DND-41 (cell line): ENCODE data around the gene VGLL1.

ENCODE experiments used
- ATAC-seq: fragments of 200-7000 bp; cut with Tn5 transposase; 3 replicates; pipeline ENCODE4 v1.9.1; 2021; ENCODE audit warnings: low read depth; ENCODE audit not compliant: insufficient read depth
- DNase-seq: peaks from one replicate; pipeline ENCODE4 v3.0.0-alpha.2; 2020
- H2AFZ ChIP-seq: 2 replicates; pipeline ENCODE4 v1.6.0; 2012; ENCODE audit warnings: low read depth, low read length
- H3K27ac ChIP-seq: 2 replicates; pipeline ENCODE4 v1.5.1; 2012; ENCODE audit warnings: low read length, inconsistent platforms
- H3K27me3 ChIP-seq: fragments of 200-600 bp; sonication (generic); 2 replicates; pipeline ENCODE4 v1.6.0; 2012; ENCODE audit warnings: low read length, mild to moderate bottlenecking, inconsistent platforms; ENCODE audit not compliant: insufficient read depth, poor library complexity
- H3K36me3 ChIP-seq: 2 replicates; pipeline ENCODE4 v1.5.1; 2012; ENCODE audit warnings: low read length, inconsistent platforms; ENCODE audit not compliant: insufficient read depth
- H3K4me1 ChIP-seq: 2 replicates; pipeline ENCODE4 v1.5.1; 2012; ENCODE audit warnings: mild to moderate bottlenecking, low read length; ENCODE audit not compliant: insufficient read depth
- H3K4me2 ChIP-seq: 2 replicates; pipeline ENCODE4 v1.6.0; 2012; ENCODE audit warnings: mild to moderate bottlenecking, moderate library complexity, low read length, inconsistent platforms; ENCODE audit not compliant: insufficient read depth
- H3K4me3 ChIP-seq, 2 experiments: fragments of 200-600 bp in 1 of 2; shearing (Covaris generic) in 1 of 2; 2 replicates each; pipeline ENCODE4 v1.5.1; 2012 to 2016; ENCODE audit warnings: inconsistent platforms in 2 of 2, low read length in 2 of 2, mild to moderate bottlenecking in 2 of 2, low read depth in 1 of 2, moderate library complexity in 1 of 2
- H3K79me2 ChIP-seq: 2 replicates; pipeline ENCODE4 v1.6.0; 2012; ENCODE audit warnings: low read length, inconsistent platforms; ENCODE audit not compliant: insufficient read depth
- H3K9ac ChIP-seq: 2 replicates; pipeline ENCODE4 v1.6.0; 2012; ENCODE audit warnings: low read depth, mild to moderate bottlenecking, inconsistent platforms, low read length, moderate library complexity
- H3K9me3 ChIP-seq: 2 replicates; pipeline ENCODE4 v1.5.1; 2012; ENCODE audit warnings: low read length, moderate library complexity, mild to moderate bottlenecking, inconsistent platforms; ENCODE audit not compliant: insufficient read depth, severe bottlenecking
- H4K20me1 ChIP-seq: 2 replicates; pipeline ENCODE4 v1.6.0; 2012; ENCODE audit warnings: low read length; ENCODE audit not compliant: insufficient read depth
- CTCF ChIP-seq: IDR thresholded peaks from 2 replicates; pipeline ENCODE4 v1.5.1; 2012; ENCODE audit warnings: borderline replicate concordance, low read length, moderate library complexity, mild to moderate bottlenecking; ENCODE audit not compliant: poor library complexity, severe bottlenecking; ENCODE audit errors: extremely low read depth
- EZH2 ChIP-seq: IDR thresholded peaks from 3 replicates; pipeline ENCODE4 v1.6.1; 2012; ENCODE audit warnings: borderline replicate concordance, low read depth, mild to moderate bottlenecking, moderate library complexity, low read length, inconsistent platforms; ENCODE audit not compliant: severe bottlenecking

Gene VGLL1

GRCh38 chrX:136491832-136492231 is 40.2 kb upstream of the VGLL1 start:
- Histone ChIP-seq H3K4me2 (no peak overlapping the region), H3K9ac (no peak overlapping the region), H4K20me1 (no peaks in the 10 kb centered on the region), H3K36me3 (no peaks in the 10 kb centered on the region), H3K27me3 (no peaks in the 10 kb centered on the region), H3K4me1 (peaks cover 12% of the 10 kb centered on the region), H3K4me3 (no peak overlapping the region), H3K27ac (no peak overlapping the region), H3K9me3 (no peaks in the 10 kb centered on the region), H3K79me2 (no peaks in the 10 kb centered on the region), H2AFZ (no peak overlapping the region)
- DNase-seq (no peak), ATAC-seq (no peak)
- no peak for TF ChIP-seq EZH2
- TF ChIP-seq CTCF = no peak

GRCh38 chrX:136493011-136493410 is 39.0 kb upstream of the VGLL1 start:
- H3K79me2 ChIP-seq = peaks cover 6% of the 10 kb centered on the region
- no peaks in the 10 kb centered on the region for H3K9me3 ChIP-seq
- H3K4me1 ChIP-seq = peaks cover 12% of the 10 kb centered on the region
- H4K20me1 ChIP-seq = no peaks in the 10 kb centered on the region
- TF ChIP-seq EZH2 = no peak
- no peak for TF ChIP-seq CTCF
- no peak overlapping the region for H2AFZ ChIP-seq
- no peaks in the 10 kb centered on the region for H3K27me3 ChIP-seq
- no peaks in the 10 kb centered on the region for H3K36me3 ChIP-seq
- ATAC-seq (no peak), DNase-seq (no peak)
- no peak overlapping the region for H3K27ac ChIP-seq
- no peak overlapping the region for H3K4me2 ChIP-seq
- no peak overlapping the region for H3K9ac ChIP-seq
- H3K4me3 ChIP-seq = no peak overlapping the region

- Histone ChIP-seq H3K4me2 (no peak overlapping the region), H2AFZ (peak overlapping the region; percentile 55), H3K9ac (no peak overlapping the region), H3K36me3 (peaks cover 3% of the 10 kb centered on the region; the same call in 1 of the 2 replicates), H4K20me1 (no peaks in the 10 kb centered on the region), H3K27me3 (no peaks in the 10 kb centered on the region), H3K9me3 (no peaks in the 10 kb centered on the region), H3K4me3 (no peak overlapping the region), H3K27ac (no peak overlapping the region), H3K79me2 (peaks cover 23% of the 10 kb centered on the region), H3K4me1 (peaks cover 29% of the 10 kb centered on the region)
- no peak for TF ChIP-seq EZH2
- no peak for TF ChIP-seq CTCF
- ATAC-seq = no peak
- DNase-seq = no peak
Measured at GRCh38 chrX:136495043-136495442, 37.0 kb upstream of the VGLL1 start.

GRCh38 chrX:136496186-136496763 is 35.7 kb upstream of the VGLL1 start:
- TF ChIP-seq CTCF = no peak
- TF ChIP-seq EZH2 = no peak
- H3K4me1 ChIP-seq = peaks cover 29% of the 10 kb centered on the region
- peak overlapping the region; percentile 88 for H3K27ac ChIP-seq
- H3K4me2 ChIP-seq = peak overlapping the region; percentile 65
- no peaks in the 10 kb centered on the region for H4K20me1 ChIP-seq
- peak overlapping the region; percentile 80 for H3K9ac ChIP-seq
- no peaks in the 10 kb centered on the region for H3K9me3 ChIP-seq
- peaks cover 15% of the 10 kb centered on the region for H3K36me3 ChIP-seq
- H2AFZ ChIP-seq = peak overlapping the region; percentile 88
- ATAC-seq (no peak), DNase-seq (peak; percentile 6)
- H3K4me3 ChIP-seq = peak overlapping the region; percentile 41 to 75; a peak in 3 of 4 replicates
- H3K79me2 ChIP-seq = peaks cover 23% of the 10 kb centered on the region
- no peaks in the 10 kb centered on the region for H3K27me3 ChIP-seq
